Measurements from ENCODE around the gene ZBTB20. TPM values are rescaled to one million over a fixed set of nuclear protein-coding genes. Genes with fewer than 3 reads are reported as not detected.

The ZBTB20 gene
- total and polyA plus RNA-seq, 2 donors from 2014 or later, result 0.99 to 142 TPM

GRCh38 chr3:114294940-114295480, 852.1 kb downstream of the ZBTB20 start:
- H3K36me3 ChIP-seq (ENCODE audit: control insufficient read depth in 2 of 3, insufficient read depth in 3 of 3, low read length in 3 of 3), result no peaks in the 10 kb centered on the region
- no peak overlapping the region for H3K27ac ChIP-seq (ENCODE audit: low read depth in 2 of 2, low read length in 2 of 2)
- intact Hi-C loops (cut with DNase I), result no loop called here

DNA sequence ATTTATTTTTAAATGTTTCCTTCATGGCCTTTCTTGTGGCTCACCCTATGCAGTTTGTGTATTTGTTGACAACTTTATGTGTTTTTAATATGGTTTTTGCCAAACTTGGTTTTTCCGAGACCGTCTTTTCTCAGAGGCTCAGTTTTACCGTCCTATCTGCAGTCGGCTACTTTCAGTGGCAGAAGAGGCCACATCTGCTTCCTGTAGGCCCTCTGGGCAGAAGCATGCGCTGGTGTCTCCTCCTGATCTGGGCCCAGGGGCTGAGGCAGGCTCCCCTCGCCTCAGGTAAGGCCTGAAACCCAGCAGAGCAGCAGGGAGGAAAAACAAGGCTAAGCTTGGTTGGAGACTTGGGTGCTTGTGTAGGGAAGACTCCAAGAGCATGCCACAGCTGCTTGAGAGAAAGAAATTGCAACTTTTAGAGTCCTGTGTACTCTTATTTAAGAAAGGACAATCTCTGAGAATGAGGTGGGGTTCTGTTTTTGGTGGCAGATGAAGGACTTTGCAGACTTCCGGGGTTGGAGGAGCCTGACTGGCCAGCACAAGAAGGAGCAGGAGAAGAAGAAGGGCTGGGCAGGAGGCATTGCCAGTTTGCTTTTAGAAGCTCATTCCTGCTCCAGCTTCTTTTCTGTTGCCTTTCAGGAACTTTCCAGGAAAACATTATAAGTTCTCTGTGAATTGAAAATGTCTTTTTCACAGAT, 853.1 kb downstream of the ZBTB20 start, which contains the start of gene TIGIT:
TIGIT (plus strand) TSS at position 191 of the 698 bp plus-strand sequence; CDS start at position 225, 34 bp downstream.
- TF ChIP-seq, protein P1, sequence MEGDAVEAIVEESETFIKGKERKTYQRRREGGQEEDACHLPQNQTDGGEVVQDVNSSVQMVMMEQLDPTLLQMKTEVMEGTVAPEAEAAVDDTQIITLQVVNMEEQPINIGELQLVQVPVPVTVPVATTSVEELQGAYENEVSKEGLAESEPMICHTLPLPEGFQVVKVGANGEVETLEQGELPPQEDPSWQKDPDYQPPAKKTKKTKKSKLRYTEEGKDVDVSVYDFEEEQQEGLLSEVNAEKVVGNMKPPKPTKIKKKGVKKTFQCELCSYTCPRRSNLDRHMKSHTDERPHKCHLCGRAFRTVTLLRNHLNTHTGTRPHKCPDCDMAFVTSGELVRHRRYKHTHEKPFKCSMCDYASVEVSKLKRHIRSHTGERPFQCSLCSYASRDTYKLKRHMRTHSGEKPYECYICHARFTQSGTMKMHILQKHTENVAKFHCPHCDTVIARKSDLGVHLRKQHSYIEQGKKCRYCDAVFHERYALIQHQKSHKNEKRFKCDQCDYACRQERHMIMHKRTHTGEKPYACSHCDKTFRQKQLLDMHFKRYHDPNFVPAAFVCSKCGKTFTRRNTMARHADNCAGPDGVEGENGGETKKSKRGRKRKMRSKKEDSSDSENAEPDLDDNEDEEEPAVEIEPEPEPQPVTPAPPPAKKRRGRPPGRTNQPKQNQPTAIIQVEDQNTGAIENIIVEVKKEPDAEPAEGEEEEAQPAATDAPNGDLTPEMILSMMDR (IDR thresholded peaks at IDR 0.05; ENCODE audit: borderline replicate concordance, extremely low read depth, insufficient read depth), result no peak
- Histone ChIP-seq H3K36me3 (ENCODE audit: control insufficient read depth in 2 of 3, insufficient read depth in 3 of 3, low read length in 3 of 3) (no peaks in the 10 kb centered on the region), H3K4me3 (ENCODE audit: low read length in 3 of 3) (no peak within 1 kb of the TSS), H3K9ac (ENCODE audit: low read length in 3 of 3) (no peak within 1 kb of the TSS), H3K27me3 (ENCODE audit: control insufficient read depth, insufficient read depth, low read length) (no peaks in the 10 kb centered on the region), H3K9me3 (ENCODE audit: control insufficient read depth in 2 of 3, insufficient read depth in 1 of 3, low read length in 3 of 3) (no peaks in the 10 kb centered on the region), H3K4me1 (ENCODE audit: control insufficient read depth in 2 of 3, insufficient read depth in 2 of 3, low read depth in 1 of 3, low read length in 3 of 3) (no peaks in the 10 kb centered on the region), H3K27ac (ENCODE audit: low read depth in 2 of 2, low read length in 2 of 2) (no peak within 1 kb of the TSS)
- FAIRE-seq (no peak), DNase-seq (no peak)
- intact Hi-C loops (cut with DNase I), result no loop called here

More at GRCh38 chr3:114294940-114295480, 852.1 kb downstream of the ZBTB20 start:
- TF ChIP-seq, protein P1 (IDR thresholded peaks at IDR 0.05; ENCODE audit: borderline replicate concordance, extremely low read depth, insufficient read depth), result no peak
- no peaks in the 10 kb centered on the region for H3K27me3 ChIP-seq (ENCODE audit: control insufficient read depth, insufficient read depth, low read length)
- no peak overlapping the region for H3K9ac ChIP-seq (ENCODE audit: low read length in 3 of 3)
- no peaks in the 10 kb centered on the region for H3K4me1 ChIP-seq (ENCODE audit: control insufficient read depth in 2 of 3, insufficient read depth in 2 of 3, low read depth in 1 of 3, low read length in 3 of 3)
- DNase-seq, result no peak
- H3K4me3 ChIP-seq (ENCODE audit: low read length in 3 of 3), result no peak overlapping the region
- FAIRE-seq, result no peak
- H3K9me3 ChIP-seq (ENCODE audit: control insufficient read depth in 2 of 3, insufficient read depth in 1 of 3, low read length in 3 of 3), result no peaks in the 10 kb centered on the region

DNA sequence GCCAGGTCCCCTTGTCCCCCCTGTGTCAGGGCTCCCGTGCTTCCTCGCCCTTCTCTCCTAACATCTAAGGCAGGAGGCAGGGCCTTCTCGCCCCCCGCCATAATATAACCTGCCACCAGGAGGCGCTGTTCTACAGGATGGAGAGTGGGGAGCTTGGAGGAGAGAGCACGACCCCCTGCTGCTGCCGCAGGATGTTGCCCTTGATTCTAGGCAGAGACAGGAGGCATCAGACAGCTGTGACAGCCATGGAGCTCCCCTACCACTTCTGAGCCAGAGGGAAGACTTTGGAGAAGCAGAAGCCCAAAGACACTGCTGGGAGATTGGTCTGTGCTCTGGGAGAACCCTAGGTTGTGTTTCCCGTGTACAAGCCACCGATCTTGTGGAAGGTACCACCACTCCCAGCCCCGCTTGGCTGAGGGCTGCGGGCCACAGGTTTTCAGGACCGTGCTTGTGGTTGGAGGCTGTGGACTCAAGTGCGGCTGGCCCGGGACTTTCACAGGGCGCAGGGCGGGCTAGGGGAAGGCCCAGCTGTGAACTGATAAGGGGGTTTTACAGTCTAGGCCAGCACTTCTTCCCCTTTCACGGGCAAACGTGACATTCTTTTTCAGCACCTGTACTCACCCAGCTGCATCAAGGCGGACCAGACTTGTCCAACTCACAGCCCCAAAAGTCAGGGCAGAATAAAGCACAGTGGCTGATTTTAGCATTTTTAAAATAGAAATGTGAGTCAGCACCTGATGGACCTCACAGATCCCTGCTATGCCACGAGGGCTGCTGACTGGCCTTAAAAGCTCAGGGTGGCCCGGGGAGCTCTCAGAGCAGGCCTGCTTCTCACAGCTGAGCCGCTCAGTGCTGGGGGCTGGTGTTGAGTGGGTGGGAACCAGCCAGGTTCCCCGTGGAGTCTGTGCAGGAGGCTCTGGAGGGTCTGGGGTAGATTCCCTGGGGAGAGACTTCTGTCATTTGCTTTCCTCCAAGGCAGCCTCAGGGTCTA, 855.9 kb downstream of the ZBTB20 start:
- Histone ChIP-seq H3K27ac (ENCODE audit: low read depth in 2 of 2, low read length in 2 of 2) (no peak overlapping the region), H3K9ac (ENCODE audit: low read length in 3 of 3) (no peak overlapping the region), H3K4me3 (ENCODE audit: low read length in 3 of 3) (no peak overlapping the region), H3K36me3 (ENCODE audit: control insufficient read depth in 2 of 3, insufficient read depth in 3 of 3, low read length in 3 of 3) (no peaks in the 10 kb centered on the region), H3K9me3 (ENCODE audit: control insufficient read depth in 2 of 3, insufficient read depth in 1 of 3, low read length in 3 of 3) (no peaks in the 10 kb centered on the region), H3K4me1 (ENCODE audit: control insufficient read depth in 2 of 3, insufficient read depth in 2 of 3, low read depth in 1 of 3, low read length in 3 of 3) (no peaks in the 10 kb centered on the region), H3K27me3 (ENCODE audit: control insufficient read depth, insufficient read depth, low read length) (no peaks in the 10 kb centered on the region)
- intact Hi-C loops (cut with DNase I), result no loop called here
- TF ChIP-seq, protein P1 (IDR thresholded peaks at IDR 0.05; ENCODE audit: borderline replicate concordance, extremely low read depth, insufficient read depth), result peak; percentile 69
- FAIRE-seq (no peak), DNase-seq (peak; percentile 30 to 86 (median 54))

Measured in kidney (tissue), 14 donors.